ENCODE measurements around the gene GRIP2. TPM values are rescaled to one million over a fixed set of nuclear protein-coding genes. Genes with fewer than 3 reads are reported as not detected.
A peak's percentile ranks its signal among the peaks of the same experiment; 100 is the strongest.

The GRIP2 gene
- total RNA-seq (2014; rRNA removed; shearing (Covaris generic)): 0.57 and 0.96 TPM in 2 replicates

DNA sequence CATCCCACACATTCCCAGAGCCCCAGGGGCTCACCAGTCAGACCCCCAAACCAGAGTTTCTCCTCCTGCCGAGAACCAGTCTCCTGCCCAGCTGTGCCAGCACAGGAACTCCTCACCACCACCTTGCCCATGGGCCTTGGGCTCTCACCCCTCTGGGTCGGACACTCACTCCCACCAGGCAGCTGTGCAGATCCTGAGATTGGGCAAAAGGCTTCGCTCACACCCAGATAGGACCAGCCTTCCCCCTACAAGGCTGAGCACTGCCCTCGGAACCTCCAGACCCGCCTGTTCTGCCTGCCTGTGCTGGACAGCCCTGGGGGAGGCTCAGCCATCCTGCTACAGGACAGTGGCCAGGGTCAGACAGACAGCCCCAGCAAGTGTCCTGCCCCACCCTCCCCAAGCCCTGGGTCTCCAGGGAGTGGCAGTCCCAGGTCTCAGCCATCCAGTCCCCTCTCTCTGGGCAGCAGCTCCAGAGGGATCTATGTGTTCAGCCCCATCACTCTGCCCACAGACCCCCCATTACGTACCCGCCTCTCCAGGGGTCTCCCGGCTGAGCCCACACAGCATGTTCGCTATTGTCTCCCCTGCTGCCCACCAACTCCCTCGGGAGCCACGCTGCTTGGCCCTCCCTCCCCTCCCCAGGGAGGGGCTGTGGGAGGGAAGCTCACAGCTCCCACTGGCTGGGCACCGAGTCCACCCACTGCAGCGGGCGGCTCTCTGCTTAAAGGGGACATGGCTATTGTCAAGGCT is at the start of gene GRIP2:
Gene GRIP2 (minus strand): TSS at position 601 of the 750 bp plus-strand sequence. CDS start 34 bp downstream, at position 567.
- no peaks in the 10 kb centered on the region for H3K9me3 ChIP-seq (replicated peaks)
- H3K4me1 ChIP-seq: no peaks in the 10 kb centered on the region; the same call in 1 of the 2 replicates
- no peak within 1 kb of the TSS; the same call in 1 of the 2 replicates for H3K27ac ChIP-seq
- H3K36me3 ChIP-seq: no peaks in the 10 kb centered on the region
- H3K4me3 ChIP-seq: peak within 1 kb of the TSS; percentile 53
- DNase-seq: peak; percentile 58 to 61
- peaks cover 3% of the 10 kb centered on the region; the same call in 1 of the 2 replicates for H3K27me3 ChIP-seq

DNA sequence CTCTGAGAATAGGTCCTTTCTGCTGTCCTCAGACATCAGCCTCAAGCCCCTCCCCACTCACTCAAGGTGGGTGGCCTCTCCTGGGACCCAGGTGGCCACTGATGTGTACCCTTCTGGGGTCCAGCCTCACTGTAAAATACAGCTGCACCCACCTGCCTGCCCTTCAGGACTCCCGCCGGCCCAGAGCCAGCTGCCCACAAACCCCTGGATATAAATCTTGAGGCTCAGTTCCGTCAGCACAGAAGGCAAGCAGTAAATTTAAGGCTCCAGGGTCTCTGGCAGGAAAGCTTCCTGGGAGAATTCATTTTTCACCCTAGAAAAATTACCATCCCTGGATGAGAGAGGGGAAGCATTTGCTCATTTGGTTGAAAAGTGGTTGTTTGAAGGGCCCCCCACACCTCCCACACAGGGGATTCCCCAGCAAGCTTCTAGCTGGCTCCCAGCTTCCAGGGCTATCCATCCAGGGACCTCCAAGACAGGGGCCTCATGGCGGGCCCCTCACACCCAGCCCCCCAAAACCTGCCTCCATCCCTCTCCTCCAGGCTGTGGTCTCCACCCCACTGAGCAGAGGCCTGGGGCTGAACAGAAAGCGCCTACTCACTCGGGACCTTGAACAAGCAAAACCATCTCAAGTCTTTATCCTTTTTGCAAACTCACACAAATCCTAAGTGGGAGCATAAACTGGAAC is 48.4 kb upstream of the GRIP2 start:
- DNase-seq: no peak
- Histone ChIP-seq H3K4me3 (no peak overlapping the region), H3K9me3 (replicated peaks) (no peaks in the 10 kb centered on the region), H3K4me1 (no peaks in the 10 kb centered on the region), H3K27me3 (peaks cover 27% of the 10 kb centered on the region), H3K36me3 (no peaks in the 10 kb centered on the region), H3K27ac (no peak overlapping the region)

DNA sequence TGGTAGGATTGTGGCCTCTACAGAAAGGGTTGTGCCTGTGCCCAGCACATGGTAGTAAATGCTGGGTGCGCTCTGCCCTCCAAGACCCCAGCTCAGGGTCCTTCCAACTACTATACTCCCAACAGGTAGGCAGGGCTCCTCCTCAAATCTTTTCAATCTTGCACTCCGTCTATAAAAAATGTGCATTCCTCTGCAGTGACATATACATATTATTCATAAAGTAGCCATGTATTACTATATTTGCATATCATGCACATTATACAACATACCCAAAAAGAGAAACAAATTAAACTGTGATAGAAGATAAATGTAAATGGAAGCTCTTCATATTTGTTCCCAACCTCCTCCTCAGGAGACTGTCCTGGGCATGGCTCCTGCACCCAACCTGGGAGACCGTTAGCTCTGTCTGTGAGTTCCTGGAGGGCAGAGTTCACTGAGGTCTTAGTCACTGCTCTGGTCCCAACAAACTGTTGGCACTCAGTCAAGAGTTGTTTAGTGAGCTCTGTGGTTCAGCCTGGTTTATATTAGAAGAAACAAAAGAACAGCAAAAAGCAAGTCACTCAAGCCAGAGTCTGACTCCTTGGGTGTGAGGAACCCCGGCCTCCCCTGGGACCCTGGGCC is 47.7 kb upstream of the GRIP2 start:
- Histone ChIP-seq H3K4me1 (no peaks in the 10 kb centered on the region), H3K4me3 (no peak overlapping the region), H3K27ac (no peak overlapping the region), H3K27me3 (peaks cover 34% of the 10 kb centered on the region), H3K9me3 (replicated peaks) (no peaks in the 10 kb centered on the region), H3K36me3 (no peaks in the 10 kb centered on the region)
- DNase-seq: peak in 1 of 2 experiments; percentile 10

DNA sequence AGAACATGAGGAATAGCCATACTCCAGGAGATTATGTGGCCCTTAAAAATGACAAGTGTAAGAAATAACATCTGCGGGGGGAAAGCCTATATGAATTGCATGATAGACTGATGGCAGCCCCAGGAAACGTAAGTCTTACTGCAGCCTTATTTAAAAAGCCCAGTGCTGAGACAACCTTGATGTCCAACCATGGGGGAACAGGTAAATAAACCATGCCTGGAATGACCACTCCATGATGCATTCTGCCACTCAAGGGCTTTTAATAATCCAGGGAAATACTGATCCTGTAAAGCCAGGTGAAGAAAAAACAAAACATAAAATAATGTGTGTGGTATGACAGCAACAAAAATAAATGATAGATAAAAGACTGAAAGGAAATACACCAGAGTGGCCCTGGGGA is 46.5 kb upstream of the GRIP2 start:
- Histone ChIP-seq H3K27me3 (peaks cover 36% of the 10 kb centered on the region), H3K4me3 (no peak overlapping the region), H3K27ac (no peak overlapping the region), H3K4me1 (no peaks in the 10 kb centered on the region), H3K9me3 (replicated peaks) (no peaks in the 10 kb centered on the region), H3K36me3 (no peaks in the 10 kb centered on the region)
- no peak for DNase-seq

DNA sequence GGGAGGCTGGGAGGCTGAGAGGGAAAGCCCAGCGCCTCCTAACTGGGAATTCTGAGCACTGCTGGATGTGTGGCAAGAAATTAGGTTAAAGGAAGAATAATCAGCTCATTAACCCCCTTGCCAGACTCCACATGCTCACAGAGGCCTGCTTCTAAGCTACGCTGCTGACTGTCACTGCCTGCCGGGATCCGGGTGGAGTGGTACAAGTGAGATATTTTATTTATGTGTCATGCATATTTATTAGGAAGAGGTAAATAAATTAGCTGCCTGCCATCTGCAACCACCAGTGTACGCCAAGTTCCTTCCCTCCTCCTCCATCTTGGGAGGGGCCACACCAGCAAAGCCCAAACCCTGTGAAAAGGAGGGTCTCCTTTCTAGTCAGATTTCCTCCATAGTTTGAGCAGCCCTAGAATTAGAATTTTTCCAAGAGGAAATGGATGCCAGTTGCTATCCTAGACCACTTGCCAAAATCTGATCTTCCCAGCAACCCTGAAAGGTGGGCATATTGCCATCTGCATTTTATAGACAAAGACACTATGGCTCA is 43.5 kb upstream of the GRIP2 start:
- Histone ChIP-seq H3K4me1 (no peaks in the 10 kb centered on the region), H3K27ac (no peak overlapping the region), H3K4me3 (no peak overlapping the region), H3K36me3 (no peaks in the 10 kb centered on the region), H3K27me3 (peaks cover 28% of the 10 kb centered on the region), H3K9me3 (replicated peaks) (no peaks in the 10 kb centered on the region)
- DNase-seq: no peak

DNA sequence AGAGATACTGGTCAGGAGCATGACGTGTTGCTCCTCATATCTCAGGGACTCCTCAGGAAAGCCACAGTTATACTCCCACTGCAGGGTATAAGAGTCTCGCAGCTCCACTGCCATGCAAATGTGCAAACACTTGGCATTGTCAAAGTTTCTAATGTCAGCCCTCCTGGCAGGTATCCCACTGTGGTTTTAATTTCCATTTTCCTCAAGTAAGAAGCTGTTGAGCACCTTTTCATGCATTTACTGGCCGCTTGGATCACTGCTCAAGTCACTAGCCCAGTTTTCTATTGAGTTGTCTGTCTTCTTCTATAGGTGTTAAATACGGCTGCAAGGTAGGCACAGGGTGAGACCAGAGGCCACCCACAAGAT is 41.9 kb upstream of the GRIP2 start:
- Histone ChIP-seq H3K4me3 (no peak overlapping the region), H3K27me3 (peaks cover 28% of the 10 kb centered on the region), H3K9me3 (replicated peaks) (no peaks in the 10 kb centered on the region), H3K4me1 (no peaks in the 10 kb centered on the region), H3K27ac (no peak overlapping the region), H3K36me3 (no peaks in the 10 kb centered on the region)
- DNase-seq: no peak

DNA sequence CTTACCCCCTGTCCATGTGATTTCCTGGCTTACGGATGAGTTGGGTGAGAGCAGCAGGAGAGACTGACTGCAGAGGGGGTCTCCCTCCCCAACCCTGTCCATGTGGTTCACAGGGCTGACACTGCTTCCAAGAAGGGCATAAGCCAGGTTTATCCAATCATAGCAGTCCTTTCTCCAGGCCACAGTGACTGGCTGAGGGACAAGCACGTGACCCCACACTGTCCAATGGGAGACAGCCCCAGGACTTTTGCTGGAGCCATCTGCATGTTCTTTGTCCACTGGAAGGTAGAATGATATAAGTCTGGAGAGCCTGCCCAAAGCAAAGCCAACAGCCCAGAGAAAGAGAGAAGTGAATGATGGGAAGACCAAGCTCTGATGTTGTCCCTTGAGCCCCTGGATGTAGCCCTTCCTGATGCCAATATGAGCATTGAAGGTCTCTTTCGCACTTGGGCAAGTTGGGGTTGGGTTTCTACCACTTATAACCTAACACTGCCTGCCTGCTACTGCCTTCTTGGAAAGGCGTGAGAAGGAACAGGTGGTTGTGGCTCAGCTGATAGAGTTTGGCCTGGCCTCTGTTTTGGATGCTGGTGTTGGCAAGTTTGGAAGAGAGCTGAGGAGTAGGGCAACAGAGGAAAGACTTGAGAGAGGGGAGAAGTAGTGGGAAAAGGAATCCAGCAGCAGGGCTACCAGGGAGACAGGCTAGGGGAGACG is 41.3 kb upstream of the GRIP2 start:
- Histone ChIP-seq H3K9me3 (replicated peaks) (no peaks in the 10 kb centered on the region), H3K36me3 (no peaks in the 10 kb centered on the region), H3K4me3 (no peak overlapping the region), H3K27me3 (peaks cover 28% of the 10 kb centered on the region), H3K4me1 (no peaks in the 10 kb centered on the region), H3K27ac (no peak overlapping the region)
- no peak for DNase-seq

DNA sequence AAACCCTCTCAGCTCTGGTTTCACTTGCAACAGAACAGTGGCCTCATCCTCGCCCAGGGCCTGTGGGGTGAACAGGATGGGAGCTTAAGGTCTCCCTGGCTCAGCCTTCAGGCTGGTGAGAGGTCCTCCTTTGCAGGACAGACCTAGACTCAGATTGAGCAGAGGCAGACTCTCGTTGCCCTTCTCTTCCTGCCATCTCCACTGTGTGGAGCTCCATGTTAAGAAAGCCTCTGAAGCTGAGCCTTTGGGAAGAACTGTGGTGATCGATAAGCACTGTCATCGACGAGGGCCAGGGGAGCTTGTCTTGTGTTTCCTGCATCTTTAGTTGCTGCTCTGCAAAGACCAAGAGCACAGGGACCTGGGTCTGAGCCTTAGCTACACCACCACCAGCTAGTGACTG is 37.8 kb upstream of the GRIP2 start:
- Histone ChIP-seq H3K36me3 (no peaks in the 10 kb centered on the region), H3K27ac (no peak overlapping the region), H3K27me3 (0 out of 2 replicates have a peak, but pooled peaks cover 4% of the 10 kb centered on the region), H3K9me3 (replicated peaks) (no peaks in the 10 kb centered on the region), H3K4me3 (no peak overlapping the region), H3K4me1 (no peaks in the 10 kb centered on the region)
- DNase-seq: no peak

DNA sequence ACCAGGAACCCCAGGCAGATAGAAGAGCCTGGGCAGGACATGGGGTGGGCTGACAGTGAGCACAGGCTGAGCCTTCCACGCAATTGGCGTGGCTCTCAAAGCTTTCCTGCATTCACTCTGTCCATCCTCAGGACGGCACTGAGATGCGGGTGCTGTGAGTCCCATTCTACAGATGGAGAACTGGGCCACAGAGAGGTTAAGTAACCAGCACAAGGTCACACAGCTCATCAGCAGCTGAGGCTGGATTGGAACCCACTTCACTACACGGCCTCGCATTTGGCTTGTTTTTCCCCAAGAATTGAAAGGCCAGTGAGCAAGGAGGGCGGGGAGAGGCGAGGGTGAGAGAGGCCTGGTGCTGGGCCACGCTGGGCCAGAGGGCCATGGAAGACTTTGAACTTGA is 36.0 kb upstream of the GRIP2 start:
- Histone ChIP-seq H3K27me3 (no peaks in the 10 kb centered on the region), H3K27ac (no peak overlapping the region), H3K4me3 (no peak overlapping the region), H3K9me3 (replicated peaks) (no peaks in the 10 kb centered on the region), H3K4me1 (no peaks in the 10 kb centered on the region), H3K36me3 (no peaks in the 10 kb centered on the region)
- no peak for DNase-seq

DNA sequence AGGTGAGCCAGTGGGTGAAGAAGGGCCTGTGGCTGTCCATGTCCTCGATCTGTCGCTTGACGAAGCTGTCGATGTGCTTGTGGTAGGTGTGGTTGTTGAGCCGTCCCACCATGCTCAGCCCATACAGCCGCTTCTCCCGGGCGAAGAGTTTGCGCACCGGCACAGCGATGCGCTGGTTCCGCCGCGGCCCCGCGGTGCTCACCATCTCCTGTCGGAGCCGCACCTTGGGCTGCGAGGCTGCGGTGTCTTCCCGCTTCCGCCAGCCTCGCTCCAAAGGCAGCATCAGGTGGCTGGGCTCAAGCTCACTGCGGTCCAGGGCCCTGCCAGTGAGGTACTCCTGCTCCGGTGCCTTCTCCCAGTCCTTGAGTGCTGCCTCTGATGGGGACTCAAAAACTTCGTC is 34.0 kb upstream of the GRIP2 start:
- no peaks in the 10 kb centered on the region for H3K9me3 ChIP-seq (replicated peaks)
- H3K36me3 ChIP-seq: no peaks in the 10 kb centered on the region
- no peak overlapping the region for H3K27ac ChIP-seq
- no peak for DNase-seq
- H3K4me3 ChIP-seq: no peak overlapping the region
- no peaks in the 10 kb centered on the region for H3K4me1 ChIP-seq
- no peaks in the 10 kb centered on the region for H3K27me3 ChIP-seq

DNA sequence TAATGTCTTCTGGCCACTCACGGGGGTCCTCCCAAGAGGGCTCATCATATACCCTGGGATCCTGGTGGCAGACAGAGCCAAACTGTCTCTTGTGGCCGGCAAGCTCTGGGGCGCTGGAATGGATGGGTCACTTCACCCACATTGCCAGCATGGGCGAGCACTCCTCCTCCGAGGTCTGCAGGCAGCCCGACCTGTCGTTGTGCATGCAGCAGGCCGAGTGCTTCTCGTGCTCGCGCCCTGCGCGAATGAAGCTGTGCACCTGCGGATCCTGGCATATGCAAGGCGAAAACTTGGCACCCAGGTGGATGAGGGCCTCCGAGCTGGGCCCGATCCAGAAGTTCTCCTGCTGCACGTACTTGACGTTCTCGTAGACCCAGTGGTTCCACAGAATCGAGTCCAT is 33.6 kb upstream of the GRIP2 start:
- no peak for DNase-seq
- no peaks in the 10 kb centered on the region for H3K27me3 ChIP-seq

DNA sequence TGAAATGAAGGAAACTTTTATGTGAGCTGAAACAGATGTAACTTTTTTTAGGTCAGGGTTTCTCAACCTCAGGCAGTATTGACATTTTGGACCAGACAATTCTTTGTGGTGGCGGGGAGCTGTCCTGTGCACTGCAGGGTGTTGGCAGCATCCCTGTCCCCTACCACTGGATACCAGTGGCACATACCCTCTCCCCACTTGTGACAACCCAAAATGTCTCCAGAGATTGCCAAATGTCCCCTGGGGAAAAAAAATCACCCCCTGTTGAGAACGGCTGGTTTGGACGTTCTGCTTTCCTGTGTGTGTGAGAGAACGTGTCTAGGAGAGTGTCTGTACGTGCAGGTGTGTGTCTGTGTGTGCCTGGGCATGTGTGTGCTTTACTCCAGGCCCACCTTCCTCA is 30.7 kb upstream of the GRIP2 start:
- H3K36me3 ChIP-seq: no peaks in the 10 kb centered on the region
- H3K9me3 ChIP-seq (replicated peaks): no peaks in the 10 kb centered on the region

More for the DNA sequence above, 33.6 kb upstream of the GRIP2 start:
- H3K4me1 ChIP-seq: no peaks in the 10 kb centered on the region
- no peaks in the 10 kb centered on the region for H3K9me3 ChIP-seq (replicated peaks)
- no peak overlapping the region for H3K4me3 ChIP-seq
- H3K27ac ChIP-seq: no peak overlapping the region
- H3K36me3 ChIP-seq: no peaks in the 10 kb centered on the region

DNA sequence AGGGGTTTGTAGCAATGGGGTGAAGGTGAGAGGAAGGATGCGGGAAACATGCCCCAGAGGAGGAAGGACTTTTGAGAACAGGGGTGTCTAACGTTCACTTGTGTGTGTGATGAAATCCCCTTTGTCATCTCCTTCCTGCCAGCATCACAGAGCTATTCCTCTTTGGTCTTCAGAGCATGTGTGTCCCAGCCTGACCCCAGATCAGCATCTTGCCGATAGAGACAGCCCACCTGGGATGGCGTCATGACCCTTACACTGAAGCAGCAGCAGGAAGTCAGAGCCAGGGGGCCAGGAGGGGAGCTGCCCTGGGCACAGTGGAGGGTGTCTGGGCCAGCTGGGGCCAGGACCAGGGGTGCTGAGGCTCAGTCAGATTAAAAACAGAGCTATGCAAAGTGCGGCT is 29.9 kb upstream of the GRIP2 start:
- no peaks in the 10 kb centered on the region for H3K9me3 ChIP-seq (replicated peaks)
- H3K4me1 ChIP-seq: no peaks in the 10 kb centered on the region
- no peaks in the 10 kb centered on the region for H3K36me3 ChIP-seq
- no peak overlapping the region for H3K27ac ChIP-seq
- peaks cover 9% of the 10 kb centered on the region for H3K27me3 ChIP-seq
- DNase-seq: no peak
- no peak overlapping the region for H3K4me3 ChIP-seq

More for the DNA sequence above, 30.7 kb upstream of the GRIP2 start:
- H3K27ac ChIP-seq: no peak overlapping the region
- DNase-seq: no peak
- no peak overlapping the region for H3K4me3 ChIP-seq
- no peaks in the 10 kb centered on the region for H3K4me1 ChIP-seq
- H3K27me3 ChIP-seq: peaks cover 2% of the 10 kb centered on the region; the same call in 1 of the 2 replicates

DNA sequence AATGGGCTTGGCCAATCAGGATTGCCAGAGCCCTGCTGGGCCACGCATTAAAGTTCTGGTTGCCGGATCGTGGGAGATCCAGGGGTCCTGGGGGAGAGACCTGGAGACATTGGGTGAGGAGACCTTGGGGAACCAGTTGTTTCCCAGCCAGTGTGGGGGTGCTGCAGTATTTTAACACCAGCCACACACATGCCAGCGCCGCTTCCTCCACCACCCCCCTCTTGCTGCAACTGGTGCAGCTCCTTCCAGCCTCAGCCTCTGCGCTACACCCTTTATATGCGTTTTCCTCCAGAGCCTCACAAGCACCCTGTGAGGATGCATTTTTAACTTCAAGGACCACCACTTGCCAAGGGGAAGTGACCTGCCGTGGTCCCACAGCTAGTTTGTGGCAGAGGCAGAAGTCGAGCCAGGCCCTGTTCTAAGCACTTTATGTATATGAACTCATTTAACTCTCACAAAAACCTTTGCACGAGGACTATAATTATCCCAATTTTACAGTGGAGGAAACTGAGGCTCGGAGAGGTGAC is 29.4 kb upstream of the GRIP2 start:
- H3K4me3 ChIP-seq: no peak overlapping the region
- H3K4me1 ChIP-seq: no peaks in the 10 kb centered on the region
- peaks cover 15% of the 10 kb centered on the region for H3K27me3 ChIP-seq
- no peak for DNase-seq
- H3K27ac ChIP-seq: no peak overlapping the region
- H3K36me3 ChIP-seq: no peaks in the 10 kb centered on the region
- no peaks in the 10 kb centered on the region for H3K9me3 ChIP-seq (replicated peaks)
